ENCODE measurements around the gene ANKRD52.

ANKRD52 gene

DNA sequence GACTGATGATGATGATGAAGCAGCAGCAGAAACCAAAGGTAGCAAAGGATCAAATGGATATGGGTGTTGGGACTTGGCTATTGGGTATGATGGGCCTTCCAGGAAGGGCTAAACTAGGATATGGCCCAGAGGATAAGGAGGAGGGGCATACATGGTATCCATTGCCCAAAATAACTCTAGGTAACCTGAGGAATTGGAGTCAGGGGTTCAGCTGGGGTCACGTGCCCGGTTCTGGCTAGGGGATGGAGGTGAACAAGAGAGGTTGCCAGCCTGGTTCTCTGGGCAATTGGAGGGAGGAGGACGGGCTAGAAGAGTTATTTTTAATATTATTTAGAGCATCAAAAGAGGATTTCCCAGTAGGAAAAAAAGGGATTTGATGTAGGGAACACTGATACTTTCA, 2.7 kb upstream of the ANKRD52 start:
- ATAC-seq, result no peak
- no peak overlapping the region for H3K27ac Mint-ChIP-seq
- DNase-seq, result no peak
- H3K9me3 Mint-ChIP-seq, result no peaks in the 10 kb centered on the region
- H3K27me3 Mint-ChIP-seq, result no peaks in the 10 kb centered on the region
- peaks cover 24% of the 10 kb centered on the region for H3K4me1 Mint-ChIP-seq
- H3K4me3 Mint-ChIP-seq, result peak overlapping the region; percentile 4
- H3K36me3 Mint-ChIP-seq (ENCODE audit: low read depth), result peaks cover 7% of the 10 kb centered on the region

DNA sequence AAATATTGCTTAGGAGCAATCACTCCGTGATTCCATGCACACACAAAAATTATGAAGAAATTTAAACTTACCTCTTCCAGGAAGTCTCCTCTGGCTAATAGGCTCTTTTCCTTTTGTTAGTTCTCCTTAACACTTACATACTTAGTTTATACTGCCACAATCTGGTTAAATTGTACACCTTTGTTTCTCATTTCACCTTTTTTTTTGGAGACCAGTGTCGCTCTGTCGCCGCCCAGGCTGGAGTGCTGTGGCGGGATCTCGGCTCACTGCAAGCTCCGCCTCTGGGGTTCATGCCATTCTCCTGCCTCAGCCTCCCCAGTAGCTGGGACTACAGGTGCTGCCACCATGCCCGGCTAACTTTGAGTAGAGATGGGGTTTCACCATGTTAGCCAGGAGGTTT, 2.2 kb upstream of the ANKRD52 start:
- H3K27me3 Mint-ChIP-seq, result no peaks in the 10 kb centered on the region
- peaks cover 7% of the 10 kb centered on the region for H3K36me3 Mint-ChIP-seq (ENCODE audit: low read depth)
- no peak for DNase-seq
- H3K27ac Mint-ChIP-seq, result no peak overlapping the region
- H3K4me3 Mint-ChIP-seq, result peak overlapping the region; percentile 11
- H3K9me3 Mint-ChIP-seq, result no peaks in the 10 kb centered on the region
- ATAC-seq, result no peak
- H3K4me1 Mint-ChIP-seq, result peaks cover 21% of the 10 kb centered on the region

DNA sequence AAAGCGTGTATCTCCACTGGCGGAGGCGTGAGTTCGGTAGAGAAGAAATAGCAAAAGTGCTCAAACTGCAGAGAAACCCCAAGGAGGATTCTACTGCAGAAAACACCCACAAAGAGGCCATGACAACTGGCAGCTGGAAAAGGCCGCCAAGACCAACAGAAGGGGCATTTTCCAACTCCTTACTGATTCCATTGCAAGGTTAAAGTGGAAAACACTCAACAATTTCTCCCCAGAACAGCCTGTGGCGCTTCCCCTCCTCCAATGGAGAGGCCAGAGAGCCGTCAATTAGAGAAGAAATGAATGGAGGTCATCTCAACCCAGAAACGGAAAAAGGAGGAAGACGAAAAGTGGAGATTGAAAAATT, 618 bp upstream of the ANKRD52 start:
- Mint-ChIP-seq H3K27ac (peak overlapping the region; percentile 83), H3K36me3 (ENCODE audit: low read depth) (peaks cover 16% of the 10 kb centered on the region), H3K27me3 (no peaks in the 10 kb centered on the region), H3K9me3 (no peaks in the 10 kb centered on the region), H3K4me3 (peak overlapping the region; percentile 88), H3K4me1 (peaks cover 21% of the 10 kb centered on the region)
- ATAC-seq (no peak), DNase-seq (no peak)

DNA sequence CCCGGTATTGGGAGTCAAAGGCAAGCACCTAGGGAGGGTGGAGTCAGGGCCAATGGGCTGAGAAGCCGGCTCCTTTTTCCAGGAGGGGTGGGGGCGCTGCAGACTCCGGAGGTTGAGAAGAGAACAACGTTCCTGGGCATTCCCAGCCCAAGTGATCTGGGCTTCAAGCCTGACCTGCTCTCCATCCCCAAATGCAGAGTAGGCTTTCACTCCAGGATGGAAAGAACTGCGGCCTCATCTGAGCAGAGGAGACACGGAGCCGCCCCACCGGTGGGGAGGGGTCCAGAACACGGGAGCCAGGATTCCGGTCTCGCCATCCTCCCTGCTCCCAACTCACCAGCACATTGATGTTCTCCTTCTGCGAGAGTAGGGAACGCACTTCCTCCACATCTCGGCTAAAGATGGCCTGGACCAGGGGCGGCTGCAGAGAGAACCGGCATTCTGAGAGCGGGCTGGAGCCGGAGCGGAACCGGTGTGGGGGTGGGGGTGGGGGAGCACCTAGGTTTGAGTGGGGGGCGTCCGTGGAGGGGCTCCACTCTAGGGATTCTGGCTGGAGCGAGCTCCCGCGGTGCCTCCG, 605 bp downstream of the ANKRD52 start:
- ATAC-seq, result no peak
- peak overlapping the region; percentile 85 for H3K4me3 Mint-ChIP-seq
- peaks cover 21% of the 10 kb centered on the region for H3K4me1 Mint-ChIP-seq
- H3K36me3 Mint-ChIP-seq (ENCODE audit: low read depth), result peaks cover 25% of the 10 kb centered on the region
- DNase-seq, result peak; percentile 14
- peak overlapping the region; percentile 71 for H3K27ac Mint-ChIP-seq
- H3K27me3 Mint-ChIP-seq, result no peaks in the 10 kb centered on the region
- no peaks in the 10 kb centered on the region for H3K9me3 Mint-ChIP-seq

DNA sequence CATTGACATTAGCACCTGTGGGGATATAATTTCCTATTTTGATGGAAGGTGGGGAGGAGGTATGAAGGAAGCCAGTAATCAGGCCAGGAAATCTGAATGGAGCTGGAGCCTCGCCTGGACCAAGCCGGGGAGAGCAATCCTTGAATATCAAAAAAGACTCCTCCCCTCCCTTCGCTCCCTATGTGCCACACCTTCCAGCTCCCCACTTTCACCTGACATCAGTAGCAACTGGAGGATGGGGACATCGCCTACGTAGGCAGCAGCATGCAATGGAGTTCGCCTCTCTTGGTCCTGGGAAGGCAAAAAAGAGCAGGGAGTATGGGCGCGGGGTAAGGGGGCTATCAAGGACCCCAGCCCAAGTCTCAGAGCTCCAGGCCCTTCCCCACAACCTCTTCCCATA, 1.1 kb downstream of the ANKRD52 start:
- Mint-ChIP-seq H3K36me3 (ENCODE audit: low read depth) (peaks cover 27% of the 10 kb centered on the region), H3K4me3 (peak overlapping the region; percentile 85), H3K27ac (peak overlapping the region; percentile 49), H3K9me3 (no peaks in the 10 kb centered on the region), H3K27me3 (no peaks in the 10 kb centered on the region), H3K4me1 (peaks cover 21% of the 10 kb centered on the region)
- ATAC-seq, result no peak
- DNase-seq, result no peak

DNA sequence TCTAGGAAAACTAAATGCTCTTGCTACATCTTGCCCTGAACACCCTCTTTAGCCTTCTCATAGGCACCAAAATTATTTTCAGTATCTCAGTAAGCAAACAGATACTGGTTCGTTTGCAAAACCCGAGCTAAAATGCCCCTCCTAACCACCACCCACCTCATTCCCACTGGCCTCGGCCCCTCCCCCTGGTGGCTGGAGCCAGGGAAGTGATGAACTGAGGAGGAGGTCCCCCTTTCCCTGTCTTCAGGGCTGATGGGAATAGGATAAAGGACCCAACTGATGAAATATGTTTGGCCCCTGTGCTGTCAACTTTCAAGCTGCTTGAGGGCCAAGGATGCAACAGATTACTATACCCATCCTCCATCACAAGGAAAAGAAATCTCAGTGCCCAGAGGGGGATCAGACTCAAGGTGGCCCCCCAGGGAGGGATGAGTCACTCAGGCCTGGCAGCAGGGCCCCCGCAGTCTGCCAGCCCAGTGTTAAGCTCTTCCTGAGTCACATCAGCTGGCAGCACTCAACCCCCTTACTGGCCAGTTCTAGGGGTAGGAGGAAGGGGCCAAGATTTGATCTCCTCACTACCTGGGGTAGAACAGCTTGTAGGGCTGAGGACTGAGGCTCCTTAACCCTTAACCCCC, 1.7 kb downstream of the ANKRD52 start:
- Mint-ChIP-seq H3K4me3 (peak overlapping the region; percentile 85), H3K36me3 (ENCODE audit: low read depth) (peaks cover 33% of the 10 kb centered on the region), H3K27ac (peak overlapping the region; percentile 49), H3K27me3 (no peaks in the 10 kb centered on the region), H3K9me3 (no peaks in the 10 kb centered on the region), H3K4me1 (peaks cover 21% of the 10 kb centered on the region)
- no peak for DNase-seq
- no peak for ATAC-seq

DNA sequence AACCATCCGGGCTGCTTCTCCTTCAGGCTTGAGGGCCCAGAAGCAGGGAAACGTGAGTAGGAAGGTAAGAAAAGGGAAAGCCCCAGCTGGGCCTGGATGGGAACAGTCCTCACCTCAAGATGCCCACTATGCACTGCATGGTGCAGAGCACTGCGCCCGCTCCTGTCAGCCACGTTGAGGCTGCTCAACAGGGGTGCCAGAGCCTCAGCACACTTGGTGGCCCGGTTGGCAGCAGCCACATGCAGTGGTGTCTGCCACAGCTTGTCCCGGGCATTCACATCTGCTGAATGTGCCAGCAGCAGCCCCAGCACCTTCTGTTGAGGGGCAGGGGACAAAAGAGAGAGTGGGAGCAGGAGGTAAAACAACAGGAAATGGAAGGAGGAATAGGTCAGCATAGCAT, 2.5 kb downstream of the ANKRD52 start:
- no peak overlapping the region for H3K4me3 Mint-ChIP-seq
- H3K36me3 Mint-ChIP-seq (ENCODE audit: low read depth), result peaks cover 33% of the 10 kb centered on the region
- H3K27me3 Mint-ChIP-seq, result no peaks in the 10 kb centered on the region
- H3K27ac Mint-ChIP-seq, result no peak overlapping the region
- no peaks in the 10 kb centered on the region for H3K9me3 Mint-ChIP-seq
- peaks cover 21% of the 10 kb centered on the region for H3K4me1 Mint-ChIP-seq
- ATAC-seq (no peak), DNase-seq (no peak)

DNA sequence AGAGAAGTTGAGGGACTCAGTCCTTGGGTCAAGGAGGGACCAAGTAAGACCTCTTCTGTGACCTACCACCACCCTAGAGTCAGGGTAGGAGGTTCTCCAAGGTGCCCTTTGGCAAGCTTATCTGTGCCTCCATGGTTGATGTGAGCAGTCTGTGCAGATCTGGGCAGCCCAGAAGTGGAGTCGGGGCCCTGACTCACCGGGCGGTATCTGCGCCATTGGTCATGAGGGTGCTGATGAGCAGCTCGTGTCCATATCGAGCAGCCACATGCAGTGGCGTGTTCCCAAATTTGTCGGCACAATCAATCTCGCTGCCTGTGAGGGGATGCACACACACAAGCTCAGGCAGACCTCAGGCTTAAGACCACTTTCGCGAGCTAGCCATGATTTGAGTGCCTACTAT, 5.1 kb downstream of the ANKRD52 start:
- H3K9me3 Mint-ChIP-seq, result no peaks in the 10 kb centered on the region
- H3K27ac Mint-ChIP-seq, result no peak overlapping the region
- no peak overlapping the region for H3K4me3 Mint-ChIP-seq
- H3K27me3 Mint-ChIP-seq, result no peaks in the 10 kb centered on the region
- ATAC-seq (no peak), DNase-seq (no peak)
- peaks cover 14% of the 10 kb centered on the region for H3K4me1 Mint-ChIP-seq
- peaks cover 37% of the 10 kb centered on the region for H3K36me3 Mint-ChIP-seq (ENCODE audit: low read depth)

DNA sequence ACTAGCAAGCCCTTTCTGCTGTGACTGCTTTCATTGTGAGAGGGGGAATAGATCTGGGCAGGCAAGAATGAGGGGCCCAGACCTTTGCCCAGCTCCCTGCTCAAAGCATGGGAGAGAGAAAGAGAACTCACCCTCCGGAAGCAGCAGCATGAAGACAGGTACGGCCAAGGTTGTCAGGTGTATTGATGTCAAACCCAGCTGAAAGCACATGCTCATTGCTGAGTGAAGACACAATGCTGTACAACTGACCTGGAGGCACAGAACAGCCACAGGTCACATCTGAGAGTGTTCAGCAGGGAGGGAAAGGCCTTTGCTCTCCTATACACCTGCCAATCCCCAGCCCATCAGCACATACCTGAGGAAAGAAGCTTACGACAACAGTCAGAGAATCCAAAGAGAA, 5.5 kb downstream of the ANKRD52 start:
- H3K4me3 Mint-ChIP-seq, result no peak overlapping the region
- peaks cover 14% of the 10 kb centered on the region for H3K4me1 Mint-ChIP-seq
- peaks cover 37% of the 10 kb centered on the region for H3K36me3 Mint-ChIP-seq (ENCODE audit: low read depth)
- no peak for ATAC-seq
- H3K9me3 Mint-ChIP-seq, result no peaks in the 10 kb centered on the region
- H3K27me3 Mint-ChIP-seq, result no peaks in the 10 kb centered on the region
- no peak for DNase-seq
- H3K27ac Mint-ChIP-seq, result no peak overlapping the region

DNA sequence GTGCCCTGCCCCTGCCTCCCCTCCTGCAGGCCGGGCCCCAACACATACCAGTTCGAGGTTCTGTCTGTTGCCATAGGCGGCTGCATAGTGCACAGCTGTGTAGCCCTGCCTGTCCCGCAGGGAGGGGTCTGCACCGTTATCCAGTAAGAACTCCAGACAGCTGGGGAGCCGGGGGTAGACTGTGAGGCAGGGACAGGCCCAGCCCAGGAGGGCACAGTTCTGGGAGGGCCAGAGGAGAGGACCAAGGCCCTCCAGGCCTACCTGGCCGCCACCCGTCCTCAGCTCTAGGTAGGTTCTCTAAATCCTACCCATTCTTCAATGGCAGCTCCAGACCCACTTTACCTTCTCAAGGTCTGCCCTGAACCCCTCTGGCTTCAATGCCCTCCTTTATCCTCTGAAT, 9.5 kb downstream of the ANKRD52 start:
- Mint-ChIP-seq H3K27ac (no peak overlapping the region), H3K9me3 (no peaks in the 10 kb centered on the region), H3K36me3 (ENCODE audit: low read depth) (peaks cover 40% of the 10 kb centered on the region)

DNA sequence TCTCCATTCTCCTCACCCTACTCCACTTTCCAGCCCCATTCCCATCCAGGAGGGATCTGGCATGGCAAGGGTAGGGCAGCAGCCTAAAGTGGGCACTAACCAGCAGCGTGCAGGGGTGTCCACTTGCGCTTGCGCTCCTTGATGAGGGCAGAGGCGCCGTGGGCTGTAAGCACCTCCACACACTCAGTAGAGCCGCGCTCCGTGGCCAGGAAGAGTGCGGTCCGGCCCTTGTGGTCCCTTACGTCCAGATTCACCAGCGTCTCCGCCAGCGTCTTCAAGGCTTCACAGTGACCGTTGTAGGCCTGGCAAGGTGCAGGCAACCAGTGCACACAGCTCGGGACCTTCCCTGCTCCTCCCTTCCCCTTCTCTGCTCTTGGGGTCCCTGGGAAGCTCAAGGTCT, 10.3 kb downstream of the ANKRD52 start:
- H3K4me3 Mint-ChIP-seq, result no peak overlapping the region
- H3K4me1 Mint-ChIP-seq, result no peaks in the 10 kb centered on the region
- peaks cover 32% of the 10 kb centered on the region for H3K36me3 Mint-ChIP-seq (ENCODE audit: low read depth)
- H3K9me3 Mint-ChIP-seq, result no peaks in the 10 kb centered on the region
- ATAC-seq (no peak), DNase-seq (no peak)
- H3K27ac Mint-ChIP-seq, result no peak overlapping the region
- H3K27me3 Mint-ChIP-seq, result no peaks in the 10 kb centered on the region

More for the DNA sequence above, 9.5 kb downstream of the ANKRD52 start:
- peak; percentile 40 for ATAC-seq
- no peaks in the 10 kb centered on the region for H3K4me1 Mint-ChIP-seq
- H3K27me3 Mint-ChIP-seq, result no peaks in the 10 kb centered on the region
- no peak for DNase-seq
- H3K4me3 Mint-ChIP-seq, result no peak overlapping the region

DNA sequence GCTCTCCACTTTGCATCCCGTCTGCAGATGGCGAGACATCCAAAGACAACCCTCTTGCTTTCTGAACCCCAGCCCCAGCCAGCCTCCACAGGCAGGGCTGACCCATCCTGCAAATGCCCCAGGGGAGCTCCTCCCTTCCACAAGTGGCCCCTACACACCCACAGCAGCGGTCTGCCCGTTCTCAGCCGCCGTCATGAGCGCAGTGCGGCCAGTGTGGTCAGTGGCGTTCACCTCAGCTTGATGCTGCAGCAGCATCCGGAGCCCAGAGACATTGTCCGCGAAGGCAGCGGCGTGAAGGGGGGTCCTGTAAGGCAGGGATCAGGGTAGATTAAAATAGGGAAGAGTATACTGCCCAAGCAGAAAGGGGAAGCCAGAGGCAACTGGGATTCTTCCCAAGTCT, 13.7 kb downstream of the ANKRD52 start:
- Mint-ChIP-seq H3K4me1 (no peaks in the 10 kb centered on the region), H3K36me3 (ENCODE audit: low read depth) (peaks cover 28% of the 10 kb centered on the region), H3K27ac (no peak overlapping the region), H3K27me3 (no peaks in the 10 kb centered on the region), H3K4me3 (no peak overlapping the region), H3K9me3 (no peaks in the 10 kb centered on the region)
- ATAC-seq (no peak), DNase-seq (no peak)

DNA sequence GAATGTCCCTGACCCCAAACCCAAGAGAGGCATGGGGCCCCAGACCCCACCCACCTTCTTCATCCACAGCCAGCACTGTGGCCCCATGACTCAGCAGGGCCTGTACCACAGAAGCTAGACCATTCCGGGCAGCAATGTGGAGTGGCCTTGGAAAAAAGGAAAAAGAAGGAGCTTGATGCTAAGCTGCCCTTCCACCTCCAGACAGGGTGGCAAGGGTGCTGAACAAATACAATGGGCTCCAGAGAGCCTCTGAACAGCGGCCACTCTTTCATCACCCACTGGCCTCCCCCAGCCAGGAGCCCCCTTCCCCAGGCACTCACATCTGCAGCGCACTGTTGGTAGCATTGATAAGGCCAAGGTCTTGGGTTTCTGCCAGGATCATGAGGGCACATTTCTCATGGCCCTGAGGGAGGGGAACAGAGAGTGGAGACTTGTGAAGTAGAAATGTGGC, 14.4 kb downstream of the ANKRD52 start:
- Mint-ChIP-seq H3K4me3 (no peak overlapping the region), H3K27me3 (no peaks in the 10 kb centered on the region), H3K36me3 (ENCODE audit: low read depth) (peaks cover 24% of the 10 kb centered on the region), H3K27ac (no peak overlapping the region), H3K9me3 (no peaks in the 10 kb centered on the region), H3K4me1 (no peaks in the 10 kb centered on the region)
- ATAC-seq, result no peak
- DNase-seq, result no peak

DNA sequence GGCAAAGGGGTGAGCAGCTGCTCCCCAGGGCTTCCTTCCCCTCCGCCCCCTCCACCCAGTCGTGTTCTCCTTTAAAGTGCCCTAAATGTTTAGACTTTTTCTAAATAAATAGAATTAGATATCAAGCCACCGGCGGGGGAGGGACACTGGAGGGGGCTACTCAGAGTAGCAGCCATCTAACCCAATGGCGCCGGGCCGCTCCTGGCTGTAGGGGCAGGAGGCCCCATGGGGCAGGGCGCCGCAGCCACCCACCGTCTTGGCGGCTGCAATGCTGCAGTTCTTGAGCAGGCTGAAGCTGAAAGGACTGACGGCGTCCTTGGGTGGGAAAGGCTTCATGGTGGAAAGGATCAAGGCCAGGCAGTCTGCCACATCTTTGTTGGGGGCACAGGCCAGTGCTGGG, 15.2 kb downstream of the ANKRD52 start:
- Mint-ChIP-seq H3K4me1 (no peaks in the 10 kb centered on the region), H3K27me3 (no peaks in the 10 kb centered on the region), H3K36me3 (ENCODE audit: low read depth) (peaks cover 24% of the 10 kb centered on the region), H3K9me3 (no peaks in the 10 kb centered on the region), H3K27ac (no peak overlapping the region), H3K4me3 (no peak overlapping the region)
- no peak for ATAC-seq
- DNase-seq, result no peak

DNA sequence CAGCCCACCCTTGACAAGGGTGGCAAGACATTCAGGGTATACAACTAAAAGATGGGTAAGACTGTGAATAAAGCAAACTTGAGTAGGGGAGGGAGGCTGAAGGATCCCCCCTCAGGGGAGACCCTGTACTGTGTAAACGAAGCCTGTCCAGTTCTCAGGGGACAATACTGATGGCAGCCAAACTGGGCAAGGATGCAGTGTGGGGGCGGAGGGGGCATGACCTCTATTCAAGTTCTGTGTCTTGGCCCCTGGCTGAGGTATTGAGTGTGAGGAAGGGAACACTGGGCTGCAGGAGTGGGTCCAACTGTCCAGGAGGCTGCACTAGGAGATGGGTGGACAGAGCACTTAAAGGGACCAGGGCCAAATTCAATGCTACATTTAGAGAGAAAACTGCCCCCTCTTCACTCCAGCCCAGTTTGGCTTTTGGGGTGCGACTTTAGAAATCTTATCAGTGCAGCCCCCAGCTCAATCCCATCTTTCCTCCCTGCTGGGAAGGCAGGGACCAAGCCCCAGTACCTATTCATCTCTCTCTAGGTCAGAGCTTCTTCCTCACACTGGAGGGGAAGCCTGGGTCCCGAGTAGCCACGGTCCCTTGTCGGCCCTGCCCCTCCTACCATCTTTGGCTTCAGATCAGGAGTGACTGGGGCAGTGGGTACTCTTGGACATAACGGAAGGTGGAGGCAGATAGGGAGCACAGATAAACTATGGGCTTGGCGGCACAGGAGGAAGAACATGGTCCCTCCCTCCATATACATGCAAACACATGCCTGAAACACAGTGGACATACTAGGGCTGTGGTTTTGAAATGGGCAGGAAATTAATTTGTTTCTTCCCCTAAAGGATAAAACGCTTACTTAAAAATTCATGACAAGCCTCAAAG, 16.5 kb downstream of the ANKRD52 start:
- no peaks in the 10 kb centered on the region for H3K9me3 Mint-ChIP-seq
- no peaks in the 10 kb centered on the region for H3K4me1 Mint-ChIP-seq
- no peaks in the 10 kb centered on the region for H3K27me3 Mint-ChIP-seq
- H3K36me3 Mint-ChIP-seq (ENCODE audit: low read depth), result peaks cover 16% of the 10 kb centered on the region
- ATAC-seq (no peak), DNase-seq (no peak)
- H3K27ac Mint-ChIP-seq, result no peak overlapping the region
- no peak overlapping the region for H3K4me3 Mint-ChIP-seq

Data from activated naive CD8-positive, alpha-beta T cell treated with anti-CD3 and anti-CD28 coated beads, Interleukin-2, amount 50 U/mL, for 24 hours (primary cell).